ENCODE results near the gene ZWILCH.
"Not testable (repeated sequence)": the region's sequence is repeated elsewhere in the genome, so short reads cannot be mapped to it uniquely, and the experiment has no call there.

DNA sequence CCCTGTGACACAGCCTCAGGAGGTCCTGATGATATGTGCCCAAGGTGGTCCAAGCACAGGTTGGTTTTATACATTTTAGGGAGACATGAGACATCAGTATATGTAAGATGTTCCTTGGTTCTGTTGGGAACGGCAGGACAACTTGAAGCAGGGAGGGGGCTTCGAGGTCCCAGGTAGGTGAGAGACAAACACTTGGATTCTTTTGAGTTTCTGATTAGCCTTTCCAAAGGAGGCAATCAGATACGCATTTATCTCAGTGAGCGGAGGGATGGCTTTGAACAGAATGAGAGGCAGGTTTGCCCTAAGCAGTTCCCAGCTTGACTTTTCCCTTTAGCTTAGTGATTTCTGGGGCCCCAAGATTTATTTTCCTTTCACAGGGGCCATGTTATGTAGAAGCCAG is 34.3 kb upstream of the ZWILCH start:
- TF ChIP-seq, protein P1, sequence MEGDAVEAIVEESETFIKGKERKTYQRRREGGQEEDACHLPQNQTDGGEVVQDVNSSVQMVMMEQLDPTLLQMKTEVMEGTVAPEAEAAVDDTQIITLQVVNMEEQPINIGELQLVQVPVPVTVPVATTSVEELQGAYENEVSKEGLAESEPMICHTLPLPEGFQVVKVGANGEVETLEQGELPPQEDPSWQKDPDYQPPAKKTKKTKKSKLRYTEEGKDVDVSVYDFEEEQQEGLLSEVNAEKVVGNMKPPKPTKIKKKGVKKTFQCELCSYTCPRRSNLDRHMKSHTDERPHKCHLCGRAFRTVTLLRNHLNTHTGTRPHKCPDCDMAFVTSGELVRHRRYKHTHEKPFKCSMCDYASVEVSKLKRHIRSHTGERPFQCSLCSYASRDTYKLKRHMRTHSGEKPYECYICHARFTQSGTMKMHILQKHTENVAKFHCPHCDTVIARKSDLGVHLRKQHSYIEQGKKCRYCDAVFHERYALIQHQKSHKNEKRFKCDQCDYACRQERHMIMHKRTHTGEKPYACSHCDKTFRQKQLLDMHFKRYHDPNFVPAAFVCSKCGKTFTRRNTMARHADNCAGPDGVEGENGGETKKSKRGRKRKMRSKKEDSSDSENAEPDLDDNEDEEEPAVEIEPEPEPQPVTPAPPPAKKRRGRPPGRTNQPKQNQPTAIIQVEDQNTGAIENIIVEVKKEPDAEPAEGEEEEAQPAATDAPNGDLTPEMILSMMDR (IDR thresholded peaks at IDR 0.05), result not testable (repeated sequence)
- TF ChIP-seq POLR2A, POLR2AphosphoS5 (IDR thresholded peaks at IDR 0.05): not testable (repeated sequence)

All from prostate gland (tissue), 2 donors.